Measurements from ENCODE around the gene UGT1A5. TPM values are rescaled to one million over a fixed set of nuclear protein-coding genes. Genes with fewer than 3 reads are reported as not detected.

UGT1A5 gene
- total and polyA plus RNA-seq, 2 of the 8 experiments (the other 6 are each of a cell fraction or from before 2014, with no cell fraction given): not detected

- no peak overlapping the region for H3K4ac ChIP-seq (replicated peaks; ENCODE audit: insufficient read length, low read depth, low read length)
- TF ChIP-seq CHD1 (IDR thresholded peaks at IDR 0.05; ENCODE audit: low read depth, low read length) (no peak), SRF (IDR thresholded peaks at IDR 0.05; ENCODE audit: low read depth, low read length) (no peak), HDAC6 (IDR thresholded peaks at IDR 0.05; ENCODE audit: low read depth, low read length) (no peak), CHD2 (IDR thresholded peaks at IDR 0.05; ENCODE audit: low read length) (no peak), POU5F1 (IDR thresholded peaks at IDR 0.05; ENCODE audit: low read depth, low read length) (no peak), SAP30 (IDR thresholded peaks at IDR 0.05; ENCODE audit: insufficient read depth, insufficient replicate concordance, low read length) (no peak), GTF2F1 (IDR thresholded peaks at IDR 0.05; ENCODE audit: borderline replicate concordance, low read depth, low read length) (no peak), CREB1 (IDR thresholded peaks at IDR 0.05) (no peak), PHF8 (conservative IDR thresholded peaks at IDR 0.05; ENCODE audit: low read depth, low read length) (no peak), NANOG (IDR thresholded peaks at IDR 0.05; ENCODE audit: insufficient read depth, low read depth, low read length, poor library complexity, severe bottlenecking) (no peak), MAFK (IDR thresholded peaks at IDR 0.05; ENCODE audit: low read depth, low read length) (no peak), EGR1 (IDR thresholded peaks at IDR 0.05; ENCODE audit: borderline replicate concordance, low read depth, low read length) (no peak), YY1 (IDR thresholded peaks at IDR 0.05; ENCODE audit: low read depth, low read length) (no peak), POLR2A (IDR thresholded peaks at IDR 0.05; ENCODE audit: control extremely low read depth in 1 of 2, low read depth in 2 of 2, low read length in 2 of 2) (no peak), SP1 (IDR thresholded peaks at IDR 0.05; ENCODE audit: low read depth, low read length) (no peak), SP2 (IDR thresholded peaks at IDR 0.05; ENCODE audit: low read length) (no peak), POLR2AphosphoS5 (IDR thresholded peaks at IDR 0.05; ENCODE audit: low read depth, low read length) (no peak)
Measured at GRCh38 chr2:233764264-233764663, 51.6 kb downstream of the UGT1A5 start.

More at GRCh38 chr2:233764264-233764663, 51.6 kb downstream of the UGT1A5 start:
- no peak overlapping the region for H2AFZ ChIP-seq (ENCODE audit: low read length)
- H3K27me3 ChIP-seq (replicated peaks in 1 of 4; ENCODE audit: control insufficient read depth in 3 of 4, extremely low read depth in 1 of 4, insufficient read depth in 3 of 4, low read length in 3 of 4): no peaks in the 10 kb centered on the region
- no peak overlapping the region for H4K5ac ChIP-seq (ENCODE audit: insufficient read length, low read depth, low read length)
- H3K56ac ChIP-seq (replicated peaks; ENCODE audit: insufficient read length, low read depth, low read length): no peak overlapping the region
- H3K18ac ChIP-seq (ENCODE audit: extremely low read depth, low read length): no peak overlapping the region
- H2BK15ac ChIP-seq (ENCODE audit: low read length): no peak overlapping the region
- H3K9ac ChIP-seq (replicated peaks in 1 of 4; ENCODE audit: extremely low read depth in 1 of 4, low read depth in 3 of 4, low read length in 3 of 4): no peak overlapping the region
- H2BK120ac ChIP-seq (replicated peaks; ENCODE audit: low read depth, low read length): no peak overlapping the region
- POLR2A ChIA-PET (ENCODE audit: partially characterized antibody): no interaction called here
- no peak overlapping the region for H3K4me3 ChIP-seq (ENCODE audit: extremely low read depth in 1 of 4, insufficient read depth in 2 of 4, low read depth in 3 of 4, low read length in 4 of 4)
- CTCF ChIA-PET (ENCODE audit: partially characterized antibody): no interaction called here
- no peak overlapping the region for H3K4me2 ChIP-seq (ENCODE audit: insufficient read depth in 1 of 2, low read depth in 2 of 2, low read length in 2 of 2)
- no peaks in the 10 kb centered on the region for H3K79me1 ChIP-seq (ENCODE audit: low read depth, low read length)
- no peaks in the 10 kb centered on the region for H3K79me2 ChIP-seq (ENCODE audit: control insufficient read depth in 1 of 2, insufficient read depth in 2 of 2, low read length in 2 of 2)
- H2BK5ac ChIP-seq (ENCODE audit: low read depth, low read length): no peak overlapping the region
- DNase-seq (ENCODE audit: low read depth in 1 of 2, low spot score in 2 of 2): no peak
- no peaks in the 10 kb centered on the region for H4K20me1 ChIP-seq (replicated peaks in 1 of 2; ENCODE audit: control insufficient read depth in 1 of 2, insufficient read depth in 2 of 2, low read length in 2 of 2)
- H2BK12ac ChIP-seq (ENCODE audit: low read depth, low read length): no peak overlapping the region
- H3K23me2 ChIP-seq (ENCODE audit: low read depth, low read length): no peaks in the 10 kb centered on the region
- FAIRE-seq: no peak
- H3K9me3 ChIP-seq (ENCODE audit: insufficient read depth in 2 of 2, low read depth in 1 of 2, low read length in 1 of 2): 0 out of 4 replicates have a peak, but pooled peaks cover 0 to 1% of the 10 kb centered on the region in 2 experiments
- H4K91ac ChIP-seq (replicated peaks; ENCODE audit: insufficient read length, low read length): no peak overlapping the region
- H3K23ac ChIP-seq (ENCODE audit: insufficient read length): no peak overlapping the region
- no peak overlapping the region for H4K8ac ChIP-seq (ENCODE audit: extremely low read depth, insufficient read depth, low read length)
- H2BK20ac ChIP-seq (ENCODE audit: low read length): no peak overlapping the region
- no peak overlapping the region for H2AK5ac ChIP-seq (ENCODE audit: low read depth, low read length)
- 88% methylated on average over 7 of the region's 7 CpGs; no CpG with 5 or more reads in 1 of the 2 experiments for WGBS, 2 experiments (ENCODE audit: extremely low coverage in 1 of 2, insufficient coverage in 1 of 2, insufficient read length in 1 of 2, insufficient replicate concordance in 2 of 2, low coverage in 1 of 2, low lambda C conversion rate in 2 of 2, missing lambda C conversion rate in 1 of 2)
- no peaks in the 10 kb centered on the region; a peak in 1 of 7 replicates for H3K4me1 ChIP-seq (replicated peaks in 1 of 4; ENCODE audit: control insufficient read depth in 3 of 4, insufficient read depth in 4 of 4, low read length in 3 of 4)
- no peak overlapping the region for H3K27ac ChIP-seq (ENCODE audit: low read depth, low read length)
- no peaks in the 10 kb centered on the region for H3K36me3 ChIP-seq (ENCODE audit: control insufficient read depth in 2 of 4, insufficient read depth in 4 of 4, low read length in 3 of 4)
- H3K14ac ChIP-seq (ENCODE audit: insufficient read length): no peak overlapping the region

Data from H1 (cell line).